Thyroid gland (tissue), 4 donors: ENCODE data around the gene CUTA. TPM values are rescaled to one million over a fixed set of nuclear protein-coding genes. Genes with fewer than 3 reads are reported as not detected.

Experiments used
- DNase-seq, 2 donors: peaks; one replicate each; pipeline ENCODE4 v3.0.0-alpha.2; 2019
- H3K27ac ChIP-seq, 3 donors: fragments of 200-600 bp; sonication (generic); 1 replicate in 2 of 3; 2 replicates in 1 of 3; pipeline ENCODE4 v1.5.1; 2016 to 2019; ENCODE audit warnings: mild to moderate bottlenecking in 1 of 3, moderate library complexity in 1 of 3
- H3K27me3 ChIP-seq: fragments of 200-600 bp; sonication (generic); one replicate; pipeline ENCODE4 v1.5.1; 2019
- H3K36me3 ChIP-seq, 2 donors: fragments of 200-600 bp; sonication (generic); one replicate each; pipeline ENCODE4 v1.5.1; 2016 to 2019
- H3K4me1 ChIP-seq, 2 donors: fragments of 200-600 bp; sonication (generic); one replicate each; pipeline ENCODE4 v1.5.1; 2017 to 2019
- H3K4me3 ChIP-seq, 3 donors: fragments of 200-600 bp; sonication (generic); replicated peaks in 1 of 3; 1 replicate in 2 of 3; 2 replicates in 1 of 3; pipeline ENCODE4 v1.5.1; 2016; ENCODE audit warnings: mild to moderate bottlenecking in 1 of 3
- H3K9me3 ChIP-seq: fragments of 200-600 bp; sonication (generic); one replicate; pipeline ENCODE4 v1.5.1; 2017
- CTCF ChIP-seq, 6 experiments: fragments of 200-600 bp in 3 of 6; fragments of 450-650 bp in 3 of 6; sonication (generic) in 3 of 6; IDR thresholded peaks; one replicate each; pipeline ENCODE4 v1.5.1; 2016 to 2019; ENCODE audit warnings: antibody characterized with exemption in 6 of 6, mild to moderate bottlenecking in 2 of 6, inconsistent platforms in 1 of 6, moderate library complexity in 1 of 6
- POLR2A ChIP-seq, 2 donors: fragments of 450-650 bp; IDR thresholded peaks; one replicate each; pipeline ENCODE4 v1.6.1; 2017; ENCODE audit warnings: antibody characterized with exemption in 2 of 2, mild to moderate bottlenecking in 2 of 2, moderate library complexity in 1 of 2
- WGBS, 2 donors: methylation state at CpG; one replicate each; pipeline ENCODE4 v1.1.5; 2017; 5-methylcytosine and 5-hydroxymethylcytosine counted together
- intact Hi-C: fragments of 100-400 bp; cut with DNase I; formaldehyde crosslinking; loops from one replicate; pipeline ENCODE4 v1.15.1; 2023
- total RNA-seq, 4 donors: library from RNA; depleted of rRNA; stranded (reverse); fragments of >200 nt; gene quantifications; one replicate each; pipeline ENCODE4 v1.2.3, GENCODE V29; 2016

Gene CUTA
- total RNA-seq, 4 donors from 2014 or later: 165 to 296 (median 257) TPM

GRCh38 chr6:33458676-33459075 is 40.8 kb upstream of the CUTA start:
- no peak for DNase-seq
- intact Hi-C loops: no loop called here
- WGBS, 2 donors: 73 to 78% methylated on average over 3 of the region's 3 CpGs
- Histone ChIP-seq H3K27ac (no peak overlapping the region), H3K4me3 (no peak overlapping the region), H3K4me1 (peaks cover 0 to 6% of the 10 kb centered on the region in 2 donors), H3K36me3 (peaks cover 0 to 8% of the 10 kb centered on the region in 2 donors), H3K27me3 (no peaks in the 10 kb centered on the region), H3K9me3 (no peaks in the 10 kb centered on the region)
- no peak for TF ChIP-seq CTCF (IDR thresholded peaks at IDR 0.05)
- TF ChIP-seq POLR2A (IDR thresholded peaks at IDR 0.05): no peak

- WGBS, 2 donors: 93% methylated on average over 9 to 11 of the region's 12 CpGs
- Histone ChIP-seq H3K27me3 (no peaks in the 10 kb centered on the region), H3K4me3 (no peak overlapping the region), H3K4me1 (peaks cover 0 to 15% of the 10 kb centered on the region in 2 donors), H3K27ac (no peak overlapping the region), H3K36me3 (peaks cover 0 to 8% of the 10 kb centered on the region in 2 donors), H3K9me3 (no peaks in the 10 kb centered on the region)
- intact Hi-C loops: no loop called here
- TF ChIP-seq CTCF (IDR thresholded peaks at IDR 0.05): no peak
- DNase-seq: no peak
Measured at GRCh38 chr6:33456156-33456555, 38.2 kb upstream of the CUTA start.

- intact Hi-C loops: no loop called here
- Histone ChIP-seq H3K27ac (no peak overlapping the region), H3K4me1 (peaks cover 0 to 15% of the 10 kb centered on the region in 2 donors), H3K27me3 (no peaks in the 10 kb centered on the region), H3K4me3 (peak overlapping the region; percentile 21 to 70 (median 61)), H3K9me3 (no peaks in the 10 kb centered on the region), H3K36me3 (peaks cover 0 to 8% of the 10 kb centered on the region in 2 donors)
- TF ChIP-seq CTCF (IDR thresholded peaks at IDR 0.05) (no peak), POLR2A (IDR thresholded peaks at IDR 0.05) (no peak)
- 40 to 46% methylated on average over 16 of the region's 16 CpGs for WGBS, 2 donors
- no peak for DNase-seq
Measured at GRCh38 chr6:33455051-33455450, 37.1 kb upstream of the CUTA start.

GRCh38 chr6:33454009-33454946 is 36.4 kb upstream of the CUTA start, which contains the start of gene ZBTB9:
Gene ZBTB9 (plus strand): TSS chr6:33454576. CDS start chr6:33455101, 525 bp downstream.
- Histone ChIP-seq H3K27me3 (no peaks in the 10 kb centered on the region), H3K27ac (peak within 1 kb of the TSS; percentile 37 to 58 (median 57)), H3K36me3 (peaks cover 0 to 8% of the 10 kb centered on the region in 2 donors), H3K9me3 (no peaks in the 10 kb centered on the region), H3K4me1 (peaks cover 0 to 15% of the 10 kb centered on the region in 2 donors), H3K4me3 (peak within 1 kb of the TSS; percentile 21 to 74 (median 70))
- peak; percentile 97 for DNase-seq
- 0 to 1% methylated on average over 12 to 57 of the region's 65 CpGs for WGBS, 2 donors
- TF ChIP-seq POLR2A (IDR thresholded peaks at IDR 0.05) (peak in 1 of 2 donors; percentile 90), CTCF (IDR thresholded peaks at IDR 0.05) (no peak)
- intact Hi-C loops: no loop called here
